GM13976 (cell line): ENCODE results near the gene TACR2.
A peak's percentile ranks its signal among the peaks of the same experiment; 100 is the strongest.

Experiments
- DNase-seq: peaks from one replicate; pipeline ENCODE4 v3.0.0; 2012; ENCODE audit warnings: low spot score
- in situ Hi-C: fragments of 300-500 bp; cut with MboI; formaldehyde crosslinking; loops from one replicate; pipeline ENCODE4 v1.12.0; 2022; ENCODE audit warnings: low sequenced_read_pairs, mixed read lengths, inconsistent platforms; ENCODE audit not compliant: unreplicated experiment
- TF ChIP-seq, protein P1 (sequence below): IDR thresholded peaks from 2 replicates; pipeline ENCODE4 v1.5.1; 2012; ENCODE audit warnings: borderline replicate concordance, mild to moderate bottlenecking; ENCODE audit not compliant: insufficient read depth; ENCODE audit errors: extremely low read depth, missing control alignments, control extremely low read depth

TACR2 gene

GRCh38 chr10:69398466-69398865 lies 18.3 kb downstream of the TACR2 start:
- TF ChIP-seq, protein P1, sequence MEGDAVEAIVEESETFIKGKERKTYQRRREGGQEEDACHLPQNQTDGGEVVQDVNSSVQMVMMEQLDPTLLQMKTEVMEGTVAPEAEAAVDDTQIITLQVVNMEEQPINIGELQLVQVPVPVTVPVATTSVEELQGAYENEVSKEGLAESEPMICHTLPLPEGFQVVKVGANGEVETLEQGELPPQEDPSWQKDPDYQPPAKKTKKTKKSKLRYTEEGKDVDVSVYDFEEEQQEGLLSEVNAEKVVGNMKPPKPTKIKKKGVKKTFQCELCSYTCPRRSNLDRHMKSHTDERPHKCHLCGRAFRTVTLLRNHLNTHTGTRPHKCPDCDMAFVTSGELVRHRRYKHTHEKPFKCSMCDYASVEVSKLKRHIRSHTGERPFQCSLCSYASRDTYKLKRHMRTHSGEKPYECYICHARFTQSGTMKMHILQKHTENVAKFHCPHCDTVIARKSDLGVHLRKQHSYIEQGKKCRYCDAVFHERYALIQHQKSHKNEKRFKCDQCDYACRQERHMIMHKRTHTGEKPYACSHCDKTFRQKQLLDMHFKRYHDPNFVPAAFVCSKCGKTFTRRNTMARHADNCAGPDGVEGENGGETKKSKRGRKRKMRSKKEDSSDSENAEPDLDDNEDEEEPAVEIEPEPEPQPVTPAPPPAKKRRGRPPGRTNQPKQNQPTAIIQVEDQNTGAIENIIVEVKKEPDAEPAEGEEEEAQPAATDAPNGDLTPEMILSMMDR: no peak
- DNase-seq: no peak
- in situ Hi-C loops: no loop called here

GRCh38 chr10:69397972-69398371 lies 18.7 kb downstream of the TACR2 start:
- TF ChIP-seq, protein P1: no peak
- in situ Hi-C loops: no loop called here
- DNase-seq: no peak

DNA sequence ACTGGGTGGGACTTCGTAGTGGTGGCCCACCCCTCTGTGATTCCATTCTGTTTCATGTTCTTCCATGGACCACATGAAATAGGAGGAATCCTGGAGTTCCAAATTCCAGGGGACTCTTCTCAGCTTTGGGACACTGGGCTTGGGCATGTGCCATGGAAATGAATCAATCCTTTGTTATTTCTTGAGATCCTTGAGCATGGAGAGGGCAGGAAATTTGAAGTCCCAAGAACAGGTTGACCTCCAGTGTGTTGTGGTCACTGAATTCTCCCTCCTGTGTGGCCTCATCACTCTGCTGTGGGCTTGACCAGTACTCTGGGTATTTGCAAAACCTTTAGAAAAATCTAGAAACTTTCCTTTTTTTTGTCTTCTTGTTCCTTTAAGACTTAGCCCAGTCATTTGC lies 22.7 kb downstream of the TACR2 start:
- TF ChIP-seq, protein P1: no peak
- in situ Hi-C loops: no loop called here
- no peak for DNase-seq

DNA sequence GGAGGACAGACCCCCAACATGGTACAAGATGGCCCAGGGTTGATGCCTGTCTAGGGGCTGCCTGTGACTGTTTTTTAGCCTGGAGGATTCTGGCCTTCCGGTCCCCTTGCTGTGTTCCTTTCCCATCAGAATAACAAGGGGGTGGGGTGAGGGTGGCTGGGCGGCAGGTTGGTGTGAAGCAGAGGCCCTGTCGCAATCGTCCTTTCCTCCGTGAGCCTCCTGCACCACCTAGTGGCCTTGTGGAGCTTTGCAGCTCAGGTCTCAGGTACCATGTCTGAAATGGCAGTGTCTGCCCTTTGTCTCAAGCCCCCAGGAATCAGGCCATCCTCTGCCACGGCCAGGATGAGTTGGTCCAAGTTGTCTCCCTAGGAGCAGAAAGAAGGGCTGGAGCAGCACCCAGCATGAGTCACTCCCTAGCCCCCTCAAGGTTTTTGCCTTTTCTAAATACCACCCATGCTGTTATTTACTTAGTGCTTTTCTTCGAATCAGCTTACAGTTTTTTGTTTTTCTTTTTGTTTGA lies 24.2 kb downstream of the TACR2 start:
- in situ Hi-C loops: no loop called here
- TF ChIP-seq, protein P1: peak; percentile 91
- peak; percentile 88 for DNase-seq

DNA sequence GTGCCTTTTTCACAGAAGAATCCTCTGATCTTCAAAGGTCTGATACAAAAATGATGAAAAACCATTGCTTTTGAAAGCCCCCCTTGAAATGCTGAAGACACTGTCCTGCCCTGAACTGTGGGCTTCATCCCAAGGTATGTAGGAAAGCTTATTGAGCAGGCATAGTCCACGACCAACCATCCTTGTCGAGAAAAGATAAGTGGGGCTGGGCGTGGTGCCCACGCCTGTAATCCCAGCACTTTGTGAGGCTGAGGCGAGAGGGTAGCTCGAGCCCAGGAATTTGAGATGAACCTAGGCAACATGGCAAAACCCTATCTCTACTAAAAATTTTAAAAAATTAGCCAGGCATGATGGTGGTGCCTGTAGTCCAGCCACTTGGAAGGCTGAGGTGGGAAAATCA lies 25.6 kb downstream of the TACR2 start:
- no peak for DNase-seq
- in situ Hi-C loops: no loop called here
- TF ChIP-seq, protein P1: no peak

GRCh38 chr10:69389827-69390490 lies 26.8 kb downstream of the TACR2 start:
- in situ Hi-C loops: loop anchor here (5.0 kb wide), 1 partner anchor 153 kb away; no protein-coding TSS in a partner anchor
- DNase-seq: no peak
- TF ChIP-seq, protein P1: no peak
